GM21367 (cell line): ENCODE results near the gene OPCML.

Experiments
- ATAC-seq: cut with Tn5 transposase; IDR thresholded peaks from one replicate; pipeline ENCODE4 v1.9.1; 2021; ENCODE audit not compliant: unreplicated experiment

OPCML gene

GRCh38 chr11:133362916-133363315, 169.4 kb downstream of the OPCML start:
- no peak for ATAC-seq

- no peak for ATAC-seq
These were observed 170.1 kb downstream of the OPCML start for GRCh38 chr11:133362156-133362555.

GRCh38 chr11:133361689-133361994, 170.7 kb downstream of the OPCML start:
- ATAC-seq = no peak

- ATAC-seq = no peak
These were observed 171.2 kb downstream of the OPCML start for GRCh38 chr11:133360860-133361688.

- ATAC-seq = no peak
These were observed 177.2 kb downstream of the OPCML start for GRCh38 chr11:133355095-133355494.

- ATAC-seq = no peak
These were observed 178.2 kb downstream of the OPCML start for GRCh38 chr11:133354069-133354468.

GRCh38 chr11:133350045-133350444, 182.3 kb downstream of the OPCML start:
- no peak for ATAC-seq

- ATAC-seq = no peak
These were observed 184.3 kb downstream of the OPCML start for GRCh38 chr11:133347988-133348387.

- ATAC-seq = no peak
These were observed 186.2 kb downstream of the OPCML start for GRCh38 chr11:133346137-133346536.

- ATAC-seq = no peak
These were observed 188.3 kb downstream of the OPCML start for GRCh38 chr11:133343951-133344350.

- no peak for ATAC-seq
These were observed 192.7 kb downstream of the OPCML start for GRCh38 chr11:133339495-133340140.

- no peak for ATAC-seq
These were observed 193.7 kb downstream of the OPCML start for GRCh38 chr11:133338588-133338987.

GRCh38 chr11:133337951-133338418, 194.3 kb downstream of the OPCML start:
- ATAC-seq = no peak

GRCh38 chr11:133337193-133337592, 195.1 kb downstream of the OPCML start:
- ATAC-seq = no peak

- no peak for ATAC-seq
These were observed 201.3 kb downstream of the OPCML start for GRCh38 chr11:133331031-133331430.

- ATAC-seq = no peak
These were observed 205.5 kb downstream of the OPCML start for GRCh38 chr11:133326849-133327248.

GRCh38 chr11:133326332-133326731, 206.0 kb downstream of the OPCML start:
- ATAC-seq = no peak

GRCh38 chr11:133325711-133326110, 206.6 kb downstream of the OPCML start:
- ATAC-seq = no peak

GRCh38 chr11:133323354-133323753, 208.9 kb downstream of the OPCML start:
- no peak for ATAC-seq

- no peak for ATAC-seq
These were observed 214.1 kb downstream of the OPCML start for GRCh38 chr11:133318221-133318620.

GRCh38 chr11:133311230-133311629, 221.1 kb downstream of the OPCML start:
- no peak for ATAC-seq

- no peak for ATAC-seq
These were observed 226.3 kb downstream of the OPCML start for GRCh38 chr11:133306019-133306418.
